Measurements from ENCODE around the gene SEC14L3.

DNA sequence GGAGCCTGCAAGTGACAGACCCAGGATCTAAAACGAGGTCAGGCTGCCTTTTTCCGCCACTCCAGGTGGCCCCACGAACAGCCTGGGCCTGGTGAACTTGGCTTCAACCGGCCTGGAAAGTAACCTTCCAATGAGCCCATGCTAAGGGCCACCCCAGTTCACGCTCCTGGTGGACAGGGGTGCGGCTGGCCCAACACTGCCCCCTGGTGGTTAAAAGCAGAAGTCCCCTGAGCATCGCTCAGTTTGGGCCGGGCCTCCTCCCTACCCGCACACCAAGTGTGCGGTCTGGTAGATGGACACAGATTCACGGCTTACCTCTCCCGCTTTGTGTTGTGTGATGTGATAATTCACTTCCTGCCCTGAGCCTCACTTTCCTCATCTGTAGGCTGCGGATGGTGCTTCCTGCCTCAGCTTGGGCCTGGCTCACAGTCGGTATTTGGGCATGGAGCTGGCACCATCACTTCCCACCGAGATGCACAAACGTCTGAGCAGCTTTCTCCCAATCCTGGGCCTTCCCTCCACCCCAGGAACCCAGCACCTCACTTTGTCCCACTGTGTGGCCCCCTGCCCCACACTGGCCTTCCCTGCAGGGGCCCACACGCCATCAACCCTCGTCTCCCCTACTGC is 13.7 kb upstream of the SEC14L3 start:
- TF ChIP-seq, protein P1, sequence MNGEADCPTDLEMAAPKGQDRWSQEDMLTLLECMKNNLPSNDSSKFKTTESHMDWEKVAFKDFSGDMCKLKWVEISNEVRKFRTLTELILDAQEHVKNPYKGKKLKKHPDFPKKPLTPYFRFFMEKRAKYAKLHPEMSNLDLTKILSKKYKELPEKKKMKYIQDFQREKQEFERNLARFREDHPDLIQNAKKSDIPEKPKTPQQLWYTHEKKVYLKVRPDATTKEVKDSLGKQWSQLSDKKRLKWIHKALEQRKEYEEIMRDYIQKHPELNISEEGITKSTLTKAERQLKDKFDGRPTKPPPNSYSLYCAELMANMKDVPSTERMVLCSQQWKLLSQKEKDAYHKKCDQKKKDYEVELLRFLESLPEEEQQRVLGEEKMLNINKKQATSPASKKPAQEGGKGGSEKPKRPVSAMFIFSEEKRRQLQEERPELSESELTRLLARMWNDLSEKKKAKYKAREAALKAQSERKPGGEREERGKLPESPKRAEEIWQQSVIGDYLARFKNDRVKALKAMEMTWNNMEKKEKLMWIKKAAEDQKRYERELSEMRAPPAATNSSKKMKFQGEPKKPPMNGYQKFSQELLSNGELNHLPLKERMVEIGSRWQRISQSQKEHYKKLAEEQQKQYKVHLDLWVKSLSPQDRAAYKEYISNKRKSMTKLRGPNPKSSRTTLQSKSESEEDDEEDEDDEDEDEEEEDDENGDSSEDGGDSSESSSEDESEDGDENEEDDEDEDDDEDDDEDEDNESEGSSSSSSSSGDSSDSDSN (CRISPR knock-in tag; IDR thresholded peaks at IDR 0.05), result no peak
- TF ChIP-seq ZNF784 (CRISPR knock-in tag; IDR thresholded peaks at IDR 0.05; ENCODE audit: borderline replicate concordance) (no peak), CREM (IDR thresholded peaks at IDR 0.05) (no peak), CREM (CRISPR knock-in tag; IDR thresholded peaks at IDR 0.05) (no peak), NFIB (CRISPR knock-in tag; IDR thresholded peaks at IDR 0.05; ENCODE audit: borderline replicate concordance) (no peak), TCF7 (IDR thresholded peaks at IDR 0.05; ENCODE audit: low read depth) (no peak), SRF (IDR thresholded peaks at IDR 0.05; ENCODE audit: low read depth, low read length) (no peak)
- TF ChIP-seq, protein P2, sequence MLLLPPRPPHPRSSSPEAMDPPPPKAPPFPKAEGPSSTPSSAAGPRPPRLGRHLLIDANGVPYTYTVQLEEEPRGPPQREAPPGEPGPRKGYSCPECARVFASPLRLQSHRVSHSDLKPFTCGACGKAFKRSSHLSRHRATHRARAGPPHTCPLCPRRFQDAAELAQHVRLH (CRISPR knock-in tag; IDR thresholded peaks at IDR 0.05; ENCODE audit: borderline replicate concordance, low read depth), result peak; percentile 73; the same call in 1 of the 2 replicates
- TF ChIP-seq, protein P3, sequence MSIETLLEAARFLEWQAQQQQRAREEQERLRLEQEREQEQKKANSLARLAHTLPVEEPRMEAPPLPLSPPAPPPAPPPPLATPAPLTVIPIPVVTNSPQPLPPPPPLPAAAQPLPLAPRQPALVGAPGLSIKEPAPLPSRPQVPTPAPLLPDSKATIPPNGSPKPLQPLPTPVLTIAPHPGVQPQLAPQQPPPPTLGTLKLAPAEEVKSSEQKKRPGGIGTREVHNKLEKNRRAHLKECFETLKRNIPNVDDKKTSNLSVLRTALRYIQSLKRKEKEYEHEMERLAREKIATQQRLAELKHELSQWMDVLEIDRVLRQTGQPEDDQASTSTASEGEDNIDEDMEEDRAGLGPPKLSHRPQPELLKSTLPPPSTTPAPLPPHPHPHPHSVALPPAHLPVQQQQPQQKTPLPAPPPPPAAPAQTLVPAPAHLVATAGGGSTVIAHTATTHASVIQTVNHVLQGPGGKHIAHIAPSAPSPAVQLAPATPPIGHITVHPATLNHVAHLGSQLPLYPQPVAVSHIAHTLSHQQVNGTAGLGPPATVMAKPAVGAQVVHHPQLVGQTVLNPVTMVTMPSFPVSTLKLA (IDR thresholded peaks at IDR 0.05), result no peak
- TF ChIP-seq, protein P4, sequence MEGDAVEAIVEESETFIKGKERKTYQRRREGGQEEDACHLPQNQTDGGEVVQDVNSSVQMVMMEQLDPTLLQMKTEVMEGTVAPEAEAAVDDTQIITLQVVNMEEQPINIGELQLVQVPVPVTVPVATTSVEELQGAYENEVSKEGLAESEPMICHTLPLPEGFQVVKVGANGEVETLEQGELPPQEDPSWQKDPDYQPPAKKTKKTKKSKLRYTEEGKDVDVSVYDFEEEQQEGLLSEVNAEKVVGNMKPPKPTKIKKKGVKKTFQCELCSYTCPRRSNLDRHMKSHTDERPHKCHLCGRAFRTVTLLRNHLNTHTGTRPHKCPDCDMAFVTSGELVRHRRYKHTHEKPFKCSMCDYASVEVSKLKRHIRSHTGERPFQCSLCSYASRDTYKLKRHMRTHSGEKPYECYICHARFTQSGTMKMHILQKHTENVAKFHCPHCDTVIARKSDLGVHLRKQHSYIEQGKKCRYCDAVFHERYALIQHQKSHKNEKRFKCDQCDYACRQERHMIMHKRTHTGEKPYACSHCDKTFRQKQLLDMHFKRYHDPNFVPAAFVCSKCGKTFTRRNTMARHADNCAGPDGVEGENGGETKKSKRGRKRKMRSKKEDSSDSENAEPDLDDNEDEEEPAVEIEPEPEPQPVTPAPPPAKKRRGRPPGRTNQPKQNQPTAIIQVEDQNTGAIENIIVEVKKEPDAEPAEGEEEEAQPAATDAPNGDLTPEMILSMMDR (CRISPR knock-in tag; IDR thresholded peaks at IDR 0.05), result peak; percentile 97

Measured in HepG2 (cell line).